Breast epithelium (tissue), 3 donors: ENCODE data around the gene ADAMTSL5.

Experiments
- POLR2A ChIP-seq: fragments of 450-650 bp; IDR thresholded peaks from one replicate; pipeline ENCODE4 v1.6.1; 2016; ENCODE audit warnings: antibody characterized with exemption, mild to moderate bottlenecking, moderate library complexity
- TF ChIP-seq, protein P1 (sequence below), 3 donors: fragments of 450-650 bp; IDR thresholded peaks; one replicate each; pipeline ENCODE4 v1.5.1; 2016 to 2017; ENCODE audit warnings: antibody characterized with exemption in 3 of 3, mild to moderate bottlenecking in 3 of 3, moderate library complexity in 3 of 3

DNA sequence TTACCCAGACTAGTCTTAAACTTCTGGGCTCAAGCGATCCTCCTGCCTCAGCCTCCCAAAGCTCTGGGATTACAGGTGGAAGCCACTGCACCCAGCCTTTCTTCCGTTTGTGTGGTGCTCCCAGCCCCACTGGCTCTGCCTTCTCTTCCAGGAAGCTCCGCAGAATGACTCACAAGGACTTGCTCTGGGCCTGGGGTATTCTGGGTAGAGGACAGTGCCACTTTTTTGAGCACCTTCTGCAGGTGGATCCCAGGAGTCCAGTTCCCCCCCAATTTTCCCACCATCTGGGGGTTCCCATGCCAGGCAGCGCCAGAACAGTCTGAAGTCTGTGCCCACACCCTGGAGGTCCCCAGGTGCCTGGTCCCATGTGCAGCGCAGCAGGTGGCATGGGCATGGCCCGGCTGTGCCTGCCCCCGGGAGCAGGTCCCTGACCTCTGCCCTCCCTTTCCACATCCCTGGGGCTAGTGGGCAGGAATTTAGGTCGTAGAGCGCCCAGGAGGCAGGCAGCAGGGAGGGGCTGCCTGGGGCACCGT is 20.3 kb downstream of the ADAMTSL5 start:
- TF ChIP-seq, protein P1, sequence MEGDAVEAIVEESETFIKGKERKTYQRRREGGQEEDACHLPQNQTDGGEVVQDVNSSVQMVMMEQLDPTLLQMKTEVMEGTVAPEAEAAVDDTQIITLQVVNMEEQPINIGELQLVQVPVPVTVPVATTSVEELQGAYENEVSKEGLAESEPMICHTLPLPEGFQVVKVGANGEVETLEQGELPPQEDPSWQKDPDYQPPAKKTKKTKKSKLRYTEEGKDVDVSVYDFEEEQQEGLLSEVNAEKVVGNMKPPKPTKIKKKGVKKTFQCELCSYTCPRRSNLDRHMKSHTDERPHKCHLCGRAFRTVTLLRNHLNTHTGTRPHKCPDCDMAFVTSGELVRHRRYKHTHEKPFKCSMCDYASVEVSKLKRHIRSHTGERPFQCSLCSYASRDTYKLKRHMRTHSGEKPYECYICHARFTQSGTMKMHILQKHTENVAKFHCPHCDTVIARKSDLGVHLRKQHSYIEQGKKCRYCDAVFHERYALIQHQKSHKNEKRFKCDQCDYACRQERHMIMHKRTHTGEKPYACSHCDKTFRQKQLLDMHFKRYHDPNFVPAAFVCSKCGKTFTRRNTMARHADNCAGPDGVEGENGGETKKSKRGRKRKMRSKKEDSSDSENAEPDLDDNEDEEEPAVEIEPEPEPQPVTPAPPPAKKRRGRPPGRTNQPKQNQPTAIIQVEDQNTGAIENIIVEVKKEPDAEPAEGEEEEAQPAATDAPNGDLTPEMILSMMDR (IDR thresholded peaks at IDR 0.05) = no peak
- TF ChIP-seq POLR2A = no peak
